ENCODE data around the gene ITPR1.

Gene ITPR1

GRCh38 chr3:4794798-4795197, 301.6 kb downstream of the ITPR1 start:
- DNase-seq = no peak

DNA sequence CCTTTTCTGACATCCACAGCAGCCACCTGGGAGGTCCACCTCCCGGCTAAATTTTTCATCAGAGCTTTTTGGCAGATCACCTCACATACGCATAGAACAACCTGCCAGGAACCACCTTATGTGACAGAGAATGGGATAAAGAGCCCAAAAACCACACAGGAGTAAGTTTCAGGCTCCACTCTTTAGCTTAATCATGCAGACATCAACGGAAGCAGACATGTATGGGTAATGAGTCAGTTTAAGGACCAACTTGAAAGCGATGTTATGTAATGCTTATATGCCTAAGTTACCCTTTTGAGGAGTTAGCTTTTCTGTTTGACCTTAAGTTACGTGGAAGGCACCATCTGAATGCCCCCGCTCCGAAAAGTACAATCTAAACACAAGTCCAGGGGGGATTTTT, 302.8 kb downstream of the ITPR1 start:
- no peak for DNase-seq

GRCh38 chr3:4797201-4797705, 304.1 kb downstream of the ITPR1 start:
- DNase-seq = no peak

- DNase-seq = no peak
Measured at GRCh38 chr3:4799266-4800256, 306.4 kb downstream of the ITPR1 start.

GRCh38 chr3:4800595-4800994, 307.4 kb downstream of the ITPR1 start:
- DNase-seq = no peak

- no peak for DNase-seq
Measured at GRCh38 chr3:4801892-4802291, 308.7 kb downstream of the ITPR1 start.

GRCh38 chr3:4802903-4803302, 309.8 kb downstream of the ITPR1 start:
- no peak for DNase-seq

DNA sequence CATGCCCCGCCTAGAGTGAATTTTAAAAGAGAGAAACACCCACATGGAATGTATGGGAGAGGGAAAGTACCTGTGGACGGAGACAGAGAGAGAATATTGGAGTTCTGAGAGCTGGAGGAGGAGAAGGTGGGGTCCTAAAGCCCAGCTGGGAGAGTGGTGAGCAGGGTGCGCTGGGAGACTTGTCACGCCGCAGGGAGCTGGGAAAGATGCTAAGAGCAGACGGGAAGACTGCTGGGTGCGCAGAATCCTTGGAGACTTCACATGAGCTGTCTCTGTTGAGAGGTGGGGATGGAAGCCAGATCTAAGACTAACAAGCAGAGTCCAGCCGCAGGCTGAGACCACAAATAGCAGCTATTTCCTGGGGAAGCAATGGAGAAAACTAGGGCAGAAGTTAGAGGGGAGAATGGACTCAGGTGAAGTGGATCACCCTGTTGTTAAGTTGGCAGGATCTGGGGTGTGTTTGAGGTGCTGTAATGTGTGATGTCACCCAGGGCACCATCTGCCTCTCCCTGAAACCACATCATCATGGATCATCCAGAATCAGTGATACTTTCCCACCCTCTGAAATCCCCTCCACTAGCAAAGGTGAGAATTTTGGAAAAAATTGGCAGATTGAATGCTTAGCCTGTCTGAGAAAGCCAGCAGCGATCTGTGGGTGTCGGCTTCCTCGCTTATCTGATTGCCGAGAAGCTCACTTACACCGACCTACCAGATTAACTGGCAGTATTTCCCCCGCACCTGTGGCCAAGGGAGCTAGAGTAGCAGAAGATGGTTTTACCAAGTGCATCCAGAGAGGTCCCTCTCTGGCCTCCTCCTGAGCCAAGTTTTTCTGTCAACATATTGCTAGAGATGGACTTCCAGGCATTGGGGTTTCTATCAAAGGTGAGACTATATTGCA, 311.3 kb downstream of the ITPR1 start:
- no peak for DNase-seq

- DNase-seq = no peak
Measured at GRCh38 chr3:4805662-4806061, 312.5 kb downstream of the ITPR1 start.

DNA sequence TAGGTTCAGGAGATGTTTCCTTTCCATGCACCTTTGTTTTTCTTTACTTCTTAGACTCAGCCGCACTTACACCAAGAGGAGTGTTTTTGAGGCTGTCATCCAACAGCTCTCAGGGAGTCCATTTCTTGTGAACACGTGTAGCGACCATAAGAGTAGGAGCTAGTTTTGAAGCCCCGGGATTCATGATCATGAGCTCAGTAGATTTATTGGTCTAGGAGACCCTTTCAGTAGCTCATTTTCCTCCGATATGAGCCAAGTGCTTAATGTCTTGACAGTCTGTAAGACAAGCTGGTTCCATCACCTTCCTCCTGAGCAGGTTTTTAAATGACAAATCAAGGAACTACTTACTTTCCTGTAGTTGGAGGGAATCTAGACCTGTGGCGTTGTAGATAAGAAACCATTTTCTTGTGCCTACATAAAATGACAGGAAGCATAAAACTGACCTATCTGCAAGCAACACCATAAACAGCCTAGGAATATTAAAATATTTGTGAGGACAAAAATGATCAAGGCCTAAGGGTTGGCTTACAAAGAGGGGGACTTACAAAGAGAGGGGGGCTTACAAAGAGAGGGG, 313.5 kb downstream of the ITPR1 start:
- DNase-seq = no peak

- no peak for DNase-seq
Measured at GRCh38 chr3:4807381-4808280, 314.5 kb downstream of the ITPR1 start.

DNA sequence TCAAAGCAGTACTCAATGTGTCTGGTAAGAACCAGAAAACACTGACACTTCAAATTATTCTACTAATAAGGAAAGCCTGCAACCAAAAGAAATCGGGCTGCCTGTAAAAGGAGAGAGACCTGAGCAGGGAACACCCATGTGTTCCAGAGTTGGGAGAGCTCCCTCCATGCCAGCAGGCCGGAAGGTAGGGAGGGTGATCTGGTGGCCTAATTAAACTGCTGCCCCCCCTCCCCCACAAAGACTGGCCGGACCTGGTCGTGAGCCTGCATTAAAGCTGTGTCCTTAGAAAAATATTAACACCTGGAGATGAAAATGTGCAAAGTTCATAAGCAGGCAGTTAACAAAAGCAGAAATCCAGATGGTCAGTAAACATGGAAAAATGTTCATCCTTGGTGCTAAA, 315.5 kb downstream of the ITPR1 start:
- DNase-seq = no peak

- DNase-seq = no peak
Measured at GRCh38 chr3:4809922-4810321, 316.8 kb downstream of the ITPR1 start.

DNA sequence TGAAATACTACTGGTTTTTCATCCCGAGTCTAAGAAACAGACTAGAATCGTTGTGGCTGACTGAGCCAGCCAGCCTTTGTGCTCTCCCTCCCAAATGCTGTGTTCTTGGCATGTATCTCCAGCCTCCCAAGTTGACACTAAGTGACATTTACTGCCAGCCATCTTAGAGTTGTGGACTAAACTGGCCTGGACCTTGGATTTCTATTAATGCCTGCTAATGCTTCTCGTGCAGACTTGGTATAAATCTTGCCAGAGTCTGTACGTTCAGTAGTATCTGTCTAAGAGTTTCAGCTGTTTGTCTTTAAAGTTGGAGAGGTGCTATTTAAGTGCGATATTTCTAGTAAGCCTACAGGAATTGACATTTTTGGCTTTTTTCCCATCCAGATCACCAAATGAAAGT, 319.4 kb downstream of the ITPR1 start:
- DNase-seq = no peak

DNA sequence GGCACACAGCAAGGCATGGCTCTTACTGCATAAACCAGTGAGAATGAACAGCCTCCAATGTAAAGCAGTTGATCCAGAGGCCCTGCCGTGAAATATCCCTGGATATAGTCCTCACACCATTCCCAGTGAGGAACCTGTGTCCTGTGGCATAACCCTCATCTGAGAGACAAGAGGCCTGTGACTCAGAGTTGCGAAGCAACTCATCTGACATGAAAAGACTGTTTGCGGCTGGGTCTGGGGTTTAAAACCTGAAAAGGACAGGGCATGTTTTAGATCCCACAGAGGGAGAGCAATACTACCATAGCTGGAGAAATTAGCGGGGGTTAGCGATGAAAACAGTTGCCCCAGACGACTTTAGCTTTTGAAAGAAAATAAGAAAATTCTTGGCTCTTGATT, 320.8 kb downstream of the ITPR1 start:
- DNase-seq = no peak

DNA sequence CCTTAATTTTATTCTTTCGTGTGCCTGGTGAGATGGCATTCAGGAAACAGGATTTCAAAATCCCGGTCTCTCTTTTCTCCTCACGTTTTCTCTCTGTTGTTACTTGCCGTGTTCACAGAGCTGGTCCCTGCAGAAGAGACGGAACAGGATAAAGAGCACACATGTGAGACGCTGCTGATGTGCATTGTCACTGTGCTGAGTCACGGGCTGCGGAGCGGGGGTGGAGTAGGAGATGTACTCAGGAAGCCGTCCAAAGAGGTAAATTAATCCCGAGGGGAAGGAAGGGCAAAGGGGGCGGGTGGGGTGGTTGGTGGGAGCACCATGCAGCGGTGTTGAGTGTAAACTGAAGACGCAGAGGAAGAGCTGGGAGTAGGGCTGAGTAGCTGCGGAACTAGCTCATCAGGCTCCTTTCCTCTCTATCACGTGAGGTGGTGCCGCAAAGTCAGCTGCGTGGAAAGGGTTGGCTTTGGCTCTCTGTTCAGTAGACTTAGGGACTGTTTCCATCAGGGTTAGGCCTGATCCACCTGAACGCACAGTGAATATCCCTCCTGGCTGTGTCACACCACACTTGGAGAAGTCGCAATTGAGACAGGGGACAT, 321.3 kb downstream of the ITPR1 start:
- DNase-seq = peak; percentile 83

DNA sequence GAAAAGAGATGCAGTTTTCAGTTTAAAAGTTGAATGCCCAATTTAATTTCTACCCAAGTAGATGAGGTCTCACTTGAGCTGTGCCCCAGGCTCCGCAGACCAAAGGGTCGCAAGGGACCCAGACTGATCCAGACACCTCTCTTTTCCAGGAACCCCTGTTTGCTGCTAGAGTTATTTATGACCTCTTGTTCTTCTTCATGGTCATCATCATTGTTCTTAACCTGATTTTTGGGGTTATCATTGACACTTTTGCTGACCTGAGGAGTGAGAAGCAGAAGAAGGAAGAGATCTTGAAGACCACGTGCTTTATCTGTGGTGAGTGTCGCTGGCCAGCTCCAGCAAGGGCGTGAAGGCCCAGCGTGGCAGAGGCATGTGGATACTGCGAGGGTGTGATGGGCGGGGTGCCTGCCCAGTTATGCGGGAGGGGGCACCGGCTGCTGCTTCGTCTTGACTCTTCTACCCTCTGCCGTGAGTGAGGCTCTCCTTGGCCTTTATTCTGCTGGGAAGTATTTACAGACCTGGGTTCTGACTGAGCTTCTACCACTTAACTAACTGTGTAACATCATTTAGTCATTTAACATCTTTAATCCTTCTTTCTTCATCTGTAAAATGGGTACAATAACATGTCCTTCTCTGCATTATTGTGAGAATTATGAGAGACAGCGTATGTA, 321.9 kb downstream of the ITPR1 start:
- DNase-seq = no peak

DNA sequence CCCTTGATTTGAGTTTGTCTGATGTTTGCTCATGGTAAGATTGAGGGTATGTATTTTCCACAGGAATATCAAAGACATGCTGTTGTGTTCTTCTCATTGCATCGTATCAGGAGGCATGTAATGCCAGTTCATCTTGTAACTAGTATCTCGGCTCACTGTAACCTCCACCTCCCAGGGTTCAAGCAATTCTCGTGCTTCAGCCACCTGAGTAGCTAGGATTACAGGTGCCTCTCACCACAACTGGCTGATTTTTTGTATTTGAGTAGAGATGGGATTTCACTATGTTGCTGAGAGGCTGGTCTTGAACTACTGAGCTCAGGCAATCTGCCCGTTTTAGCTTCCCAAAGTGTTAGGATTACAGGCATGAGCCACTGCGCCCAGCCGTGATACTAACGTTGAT, 323.2 kb downstream of the ITPR1 start:
- no peak for DNase-seq

GRCh38 chr3:4816718-4817117, 323.6 kb downstream of the ITPR1 start:
- no peak for DNase-seq

DNA sequence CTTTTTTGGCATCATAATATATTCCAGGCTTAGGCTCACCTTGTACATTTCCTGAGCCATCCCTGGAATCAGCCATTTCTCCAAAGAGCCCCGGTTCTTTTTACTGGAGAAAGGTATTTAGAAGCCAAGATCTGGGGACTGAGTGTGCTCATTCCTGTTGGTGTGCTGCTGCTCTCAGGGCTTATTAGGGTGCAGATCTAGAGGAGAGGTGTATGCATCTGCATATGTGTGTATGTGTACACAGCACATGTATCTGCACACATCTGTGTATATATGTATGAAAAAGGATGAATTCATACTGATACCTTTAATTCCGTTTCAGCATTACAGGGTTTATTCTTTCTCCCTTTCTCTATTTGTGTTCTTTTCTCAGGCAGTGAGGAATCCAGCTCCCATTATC, 324.0 kb downstream of the ITPR1 start:
- no peak for DNase-seq

GRCh38 chr3:4818164-4818563, 325.0 kb downstream of the ITPR1 start:
- DNase-seq = no peak
